Panc1 (cell line): ENCODE results near the gene KRT82. TPM values are rescaled to one million over a fixed set of nuclear protein-coding genes. Genes with fewer than 3 reads are reported as not detected.

Source experiments
- ATAC-seq: fragments of 200-7000 bp; cut with Tn5 transposase; 2 replicates; pipeline ENCODE4 v1.9.1; 2020; ENCODE audit warnings: mild to moderate bottlenecking, moderate library complexity
- BruUV-seq: library from RNA; stranded (reverse); fragments of 400-500 nt; replicated peaks from 2 replicates; lab custom pipeline; 2021; lab: Mats Ljungman, UMichigan
- CTCF ChIA-PET: fragments of 300-600 bp; sonication (Branson Sonifier 250); formaldehyde crosslinking; loops from one replicate; lab custom pipeline; 2022; ENCODE audit warnings: antibody characterized with exemption; lab: Charles Lee
- POLR2A ChIA-PET: fragments of 300-600 bp; sonication (Branson Sonifier 250); formaldehyde crosslinking; loops from one replicate; lab custom pipeline; 2022; ENCODE audit warnings: antibody characterized with exemption; lab: Charles Lee
- DNase-seq: peaks from one replicate; pipeline ENCODE4 v3.0.0-alpha.2; 2010; ENCODE audit warnings: low read depth, low spot score
- H3K27ac ChIP-seq: 2 replicates; pipeline ENCODE4 v1.5.1; 2011; ENCODE audit warnings: mild to moderate bottlenecking, low read length, inconsistent platforms
- H3K27me3 ChIP-seq: fragments of 200-500 bp; sonication (Bioruptor generic); 2 replicates; pipeline ENCODE4 v1.6.0; 2014; ENCODE audit warnings: low read length, inconsistent platforms; ENCODE audit not compliant: control insufficient read depth, insufficient read depth
- H3K36me3 ChIP-seq: fragments of 200-500 bp; sonication (Bioruptor generic); 2 replicates; pipeline ENCODE4 v1.5.1; 2014; ENCODE audit warnings: inconsistent platforms, mild to moderate bottlenecking, low read length, moderate library complexity; ENCODE audit not compliant: control insufficient read depth, insufficient read depth
- H3K4me1 ChIP-seq: 2 replicates; pipeline ENCODE4 v1.5.1; 2011; ENCODE audit warnings: inconsistent platforms, mild to moderate bottlenecking, low read length, moderate library complexity; ENCODE audit not compliant: control insufficient read depth, insufficient read depth
- H3K4me3 ChIP-seq, 2 experiments: 2 replicates each; pipeline ENCODE4 v1.5.1; 2011 to 2012; ENCODE audit warnings: low read depth in 2 of 2, low read length in 2 of 2, mild to moderate bottlenecking in 2 of 2, inconsistent platforms in 1 of 2, moderate library complexity in 1 of 2
- H3K9me3 ChIP-seq: fragments of 200-500 bp; sonication (Bioruptor generic); 2 replicates; pipeline ENCODE4 v1.5.1; 2014; ENCODE audit warnings: low read depth, mild to moderate bottlenecking, inconsistent platforms, low read length, moderate library complexity; ENCODE audit not compliant: control insufficient read depth, insufficient read depth
- CTCF ChIP-seq: fragments of 450-650 bp; IDR thresholded peaks from 2 replicates; pipeline ENCODE4 v1.5.1; 2017; ENCODE audit warnings: mild to moderate bottlenecking
- POLR2AphosphoS5 ChIP-seq: IDR thresholded peaks from 2 replicates; pipeline ENCODE4 v1.6.1; 2012; ENCODE audit warnings: mild to moderate bottlenecking, low read depth, low read length, moderate library complexity
- REST ChIP-seq, 2 experiments: IDR thresholded peaks; 2 replicates each; pipeline ENCODE4 v1.6.1; 2011 to 2012; ENCODE audit warnings: low read depth in 2 of 2, control low read depth in 1 of 2, low read length in 1 of 2, mild to moderate bottlenecking in 1 of 2, moderate library complexity in 1 of 2; ENCODE audit not compliant: insufficient read depth in 1 of 2
- SIN3A ChIP-seq: IDR thresholded peaks from 2 replicates; pipeline ENCODE4 v1.6.1; 2012; ENCODE audit warnings: low read depth, mild to moderate bottlenecking, low read length, moderate library complexity, borderline replicate concordance; ENCODE audit not compliant: insufficient read depth
- TCF7L2 ChIP-seq: IDR thresholded peaks from 2 replicates; pipeline ENCODE4 v1.6.1; 2011; ENCODE audit warnings: mild to moderate bottlenecking, low read depth, low read length, inconsistent platforms
- in situ Hi-C: cut with HindIII; loops from 2 replicates; pipeline ENCODE4 v1.10.0; 2016; ENCODE audit warnings: low sequenced_read_pairs, low pct_unique_long_range_greater_than_20kb
- intact Hi-C: fragments of 100-400 bp; cut with micrococcal nuclease; formaldehyde crosslinking; loops from one replicate; pipeline ENCODE4 v1.10.0; 2022; ENCODE audit not compliant: unreplicated experiment
- total RNA-seq: library from RNA; stranded (reverse); gene quantifications from one replicate; pipeline ENCODE4 v1.2.1, GENCODE V29; 2021; ENCODE audit not compliant: unreplicated experiment

KRT82 gene
- total RNA-seq, 1 experiment from 2014 or later, result not detected

- POLR2A ChIA-PET, result no interaction called here
- Histone ChIP-seq H3K4me1 (no peaks in the 10 kb centered on the region), H3K36me3 (no peaks in the 10 kb centered on the region), H3K27ac (no peak overlapping the region), H3K9me3 (no peaks in the 10 kb centered on the region), H3K27me3 (no peaks in the 10 kb centered on the region; the same call in 1 of the 2 replicates), H3K4me3 (no peak overlapping the region)
- in situ Hi-C loops, result no loop called here
- TF ChIP-seq REST (IDR thresholded peaks at IDR 0.05; ENCODE audit: insufficient read depth in 1 of 2, low read depth in 2 of 2, low read length in 1 of 2) (no peak), SIN3A (no peak), POLR2AphosphoS5 (no peak), TCF7L2 (no peak), CTCF (no peak)
- DNase-seq (no peak), ATAC-seq (no peak)
- no TSS peak for BruUV-seq
- CTCF ChIA-PET, result interaction anchor here (0.7 to 1.5 kb wide), 2 partner anchors 494 to 602 kb away, joined by 3 to 6 read pairs; no protein-coding TSS in a partner anchor
- intact Hi-C loops, result loop anchor here (10.0 kb wide), 1 partner anchor 225 kb away; no protein-coding TSS in a partner anchor
These were observed 26.6 kb downstream of the KRT82 start for GRCh38 chr12:52379536-52379935.

GRCh38 chr12:52378091-52378490 is 28.0 kb downstream of the KRT82 start:
- in situ Hi-C loops (no loop called here), intact Hi-C loops (loop anchor here (10.0 kb wide), 1 partner anchor 223 kb away; no protein-coding TSS in a partner anchor)
- H3K4me3 ChIP-seq, result no peak overlapping the region
- H3K4me1 ChIP-seq, result no peaks in the 10 kb centered on the region
- DNase-seq (no peak), ATAC-seq (no peak)
- H3K27ac ChIP-seq, result no peak overlapping the region
- no peaks in the 10 kb centered on the region for H3K36me3 ChIP-seq
- POLR2A ChIA-PET, result no interaction called here
- no peaks in the 10 kb centered on the region; the same call in 1 of the 2 replicates for H3K27me3 ChIP-seq
- BruUV-seq, result no TSS peak
- TF ChIP-seq TCF7L2 (no peak), REST (IDR thresholded peaks at IDR 0.05; ENCODE audit: insufficient read depth in 1 of 2, low read depth in 2 of 2, low read length in 1 of 2) (no peak), SIN3A (no peak), CTCF (no peak), POLR2AphosphoS5 (no peak)
- no peaks in the 10 kb centered on the region for H3K9me3 ChIP-seq
- CTCF ChIA-PET, result no interaction called here
